HG03066 (cell line): ENCODE results near the gene RNF166.

Source experiments
- ATAC-seq: cut with Tn5 transposase; IDR thresholded peaks from one replicate; pipeline ENCODE4 v1.9.1; 2021; ENCODE audit warnings: low read depth; ENCODE audit not compliant: unreplicated experiment

The RNF166 gene, protein sequence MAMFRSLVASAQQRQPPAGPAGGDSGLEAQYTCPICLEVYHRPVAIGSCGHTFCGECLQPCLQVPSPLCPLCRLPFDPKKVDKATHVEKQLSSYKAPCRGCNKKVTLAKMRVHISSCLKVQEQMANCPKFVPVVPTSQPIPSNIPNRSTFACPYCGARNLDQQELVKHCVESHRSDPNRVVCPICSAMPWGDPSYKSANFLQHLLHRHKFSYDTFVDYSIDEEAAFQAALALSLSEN

DNA sequence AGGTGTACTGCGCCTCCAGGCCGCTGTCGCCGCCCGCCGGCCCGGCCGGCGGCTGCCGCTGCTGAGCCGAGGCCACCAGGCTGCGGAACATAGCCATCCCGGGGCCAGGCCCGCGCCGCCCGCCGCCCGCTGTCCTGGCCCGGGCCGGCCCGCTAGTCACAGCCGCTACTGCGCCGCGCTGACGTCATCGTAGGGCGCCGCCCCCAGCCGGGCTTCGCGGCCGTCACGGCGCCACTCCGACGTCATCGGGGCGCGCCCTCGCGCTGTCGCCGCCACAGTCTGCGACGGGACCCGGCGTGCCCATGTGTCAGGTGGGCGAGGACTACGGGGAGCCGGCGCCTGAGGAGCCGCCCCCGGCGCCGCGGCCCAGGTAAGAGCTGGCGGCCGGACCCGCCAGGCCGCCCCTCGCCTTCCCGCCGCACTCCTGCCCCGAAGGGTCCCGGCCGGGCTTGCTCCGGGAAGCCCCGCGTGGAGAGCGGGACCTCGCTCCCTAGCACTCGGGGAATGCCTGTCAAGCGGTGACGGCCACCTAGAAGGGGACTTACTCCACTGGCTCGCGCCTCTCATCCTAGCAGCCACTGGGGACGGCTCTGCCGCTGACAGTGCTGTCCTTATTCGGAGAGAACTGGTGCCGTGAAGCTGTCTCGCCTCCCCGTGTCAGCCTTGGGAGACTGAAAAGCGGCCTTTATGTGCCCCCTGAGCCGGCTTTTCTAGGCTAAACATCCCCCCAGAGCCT lies at the start of gene RNF166, which contains the start of gene CTU2:
TSS of gene RNF166 (minus strand) at position 180 of the 736 bp plus-strand sequence. CDS start at position 97, 83 bp downstream.
TSS of gene CTU2 (plus strand) at position 275 of the 736 bp plus-strand sequence. CDS start at position 303, 28 bp downstream.
- ATAC-seq = peak; percentile 66

DNA sequence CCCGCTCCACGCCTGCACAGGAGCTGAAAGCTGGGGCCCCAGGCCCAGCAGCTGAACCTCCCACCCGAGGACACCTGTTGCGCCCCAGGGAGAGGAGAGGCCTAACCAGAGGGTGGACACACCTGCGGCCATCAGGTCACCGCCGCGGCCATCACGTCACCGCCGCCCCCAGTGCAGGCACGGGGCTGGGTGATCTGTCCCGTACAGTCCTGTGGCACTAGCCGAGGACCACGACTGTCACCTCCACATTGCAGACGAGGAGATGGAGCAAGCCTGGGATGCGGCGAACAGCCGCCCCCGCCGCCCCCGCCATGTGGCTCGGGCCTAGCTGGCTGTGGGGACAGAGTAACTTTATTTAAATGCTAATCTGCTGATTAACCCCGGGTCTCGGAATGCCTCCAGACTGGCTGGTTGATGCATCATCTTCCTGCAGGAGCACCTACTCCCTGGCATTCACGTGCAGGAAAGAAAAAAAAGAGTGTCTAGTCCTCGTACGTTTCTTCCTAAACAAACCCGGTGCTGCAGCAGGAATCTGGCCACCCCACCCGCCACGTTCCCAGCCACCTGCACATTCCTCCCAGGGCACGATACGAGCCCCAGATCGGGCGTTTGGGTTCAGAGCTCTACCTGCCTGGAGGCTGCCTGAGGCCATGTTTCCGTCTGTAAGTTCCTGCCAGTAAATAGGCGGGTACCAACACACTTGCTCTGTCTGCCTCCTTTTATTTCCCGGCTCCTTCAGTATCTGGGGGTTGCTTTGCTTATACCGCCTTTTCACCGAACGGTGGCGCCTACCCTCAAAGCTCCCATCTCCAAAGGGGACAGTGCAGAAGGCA lies 48.9 kb upstream of the RNF166 start:
- ATAC-seq = no peak

DNA sequence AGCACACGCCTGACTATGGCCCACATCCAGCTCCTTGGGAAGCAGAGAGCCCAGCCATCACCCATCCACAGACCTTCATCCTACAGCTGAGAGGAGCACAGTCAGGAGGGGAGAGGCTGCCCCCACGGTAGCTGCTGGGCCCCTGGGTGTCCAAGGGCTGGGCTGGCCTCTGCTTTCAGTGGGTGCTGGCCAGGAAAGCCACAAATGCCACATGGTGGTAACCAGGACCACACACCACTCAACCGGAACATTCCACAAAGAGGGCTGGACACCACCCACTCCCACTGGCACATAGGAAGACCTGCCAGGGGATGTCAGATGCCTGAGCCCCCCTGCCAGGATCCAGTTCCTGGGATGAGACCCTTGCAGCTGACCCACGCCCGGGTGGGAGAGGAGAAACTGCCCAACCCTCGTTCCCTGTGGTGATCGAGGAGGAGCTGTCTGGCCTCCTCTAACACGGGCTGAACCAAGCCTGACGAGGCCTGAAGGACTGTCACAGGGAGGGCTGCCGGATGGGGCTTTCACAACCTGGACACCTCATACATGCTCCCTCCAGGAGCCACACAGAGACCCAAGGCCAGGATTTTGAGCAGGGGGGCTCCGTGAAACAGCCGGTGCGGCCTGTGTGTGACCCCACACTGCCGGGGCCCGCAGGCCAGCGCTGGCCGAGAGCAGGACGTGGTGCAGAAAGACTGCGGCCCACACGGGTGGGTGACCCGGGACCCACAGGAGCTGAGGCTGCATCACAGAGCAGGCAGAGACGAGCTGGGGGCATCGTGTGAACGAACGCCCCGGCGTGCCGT lies 48.1 kb upstream of the RNF166 start:
- ATAC-seq = no peak

DNA sequence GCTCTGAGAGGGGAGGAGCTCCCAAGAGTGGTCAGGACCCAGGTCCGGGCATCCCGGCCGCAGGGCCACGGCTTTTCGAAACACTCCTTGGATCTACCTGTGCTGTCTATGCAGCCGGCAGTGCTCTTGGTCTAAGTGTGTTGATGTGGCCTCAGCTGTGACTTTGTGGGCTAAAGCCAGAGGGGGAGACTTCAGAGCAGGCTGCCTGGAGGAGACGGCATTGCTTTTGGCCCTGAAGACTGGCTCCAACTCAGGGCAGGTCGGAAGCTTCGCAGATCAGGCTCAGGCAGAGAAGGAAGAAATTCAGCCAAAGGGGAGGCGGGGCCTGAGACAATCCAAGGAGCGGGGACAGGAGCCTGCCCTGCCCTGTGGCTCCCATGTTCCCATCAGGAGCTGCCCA lies 47.4 kb upstream of the RNF166 start:
- no peak for ATAC-seq

DNA sequence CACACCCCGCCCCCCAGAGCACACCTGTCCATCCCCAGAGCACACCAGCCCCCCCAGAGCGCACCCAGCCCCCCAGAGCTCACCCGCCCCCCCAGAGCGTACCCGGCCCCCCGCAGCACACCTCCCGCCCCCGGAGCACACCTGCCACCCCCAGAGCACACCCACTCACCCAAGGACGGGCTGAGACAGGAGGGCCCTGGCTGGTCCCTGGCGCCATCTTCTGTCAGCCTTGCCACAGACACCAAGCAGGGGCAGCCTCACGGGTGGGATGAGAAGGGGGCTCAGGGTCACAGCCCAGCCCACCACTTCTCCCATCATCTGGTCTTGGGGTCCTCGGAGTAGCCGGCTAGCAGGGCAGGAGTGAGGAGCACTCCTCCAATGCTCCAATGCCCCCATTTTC lies 47.0 kb upstream of the RNF166 start:
- ATAC-seq = no peak

DNA sequence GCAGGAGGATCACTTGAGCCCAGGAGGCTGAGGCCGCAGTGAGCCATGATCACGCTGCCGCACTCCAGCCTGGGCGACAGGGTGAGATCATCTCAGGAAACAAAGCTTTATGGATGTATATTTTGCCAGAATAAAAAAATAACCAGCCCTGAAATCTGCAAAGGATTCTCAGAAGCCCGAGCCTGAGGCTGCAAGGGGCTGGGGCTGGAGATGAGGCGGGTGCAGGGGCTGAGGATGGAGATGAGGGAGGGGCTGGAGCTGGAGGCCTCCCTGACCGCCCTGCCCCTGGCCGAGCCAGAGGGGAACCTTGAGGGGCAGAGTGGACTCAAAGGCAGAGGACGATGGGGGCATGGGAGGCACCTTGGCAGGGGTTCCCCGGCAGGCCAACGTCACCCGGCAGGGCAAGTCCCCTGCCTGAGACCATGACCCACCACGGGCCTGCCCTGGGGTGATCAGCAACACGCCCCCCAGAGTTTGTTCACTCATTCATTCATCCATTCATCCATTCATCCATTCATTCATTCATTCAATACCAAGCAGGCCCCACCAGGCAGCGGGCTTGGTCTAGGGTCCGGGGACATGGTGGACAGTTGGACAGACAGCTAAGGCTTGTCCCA lies 46.3 kb upstream of the RNF166 start:
- no peak for ATAC-seq

DNA sequence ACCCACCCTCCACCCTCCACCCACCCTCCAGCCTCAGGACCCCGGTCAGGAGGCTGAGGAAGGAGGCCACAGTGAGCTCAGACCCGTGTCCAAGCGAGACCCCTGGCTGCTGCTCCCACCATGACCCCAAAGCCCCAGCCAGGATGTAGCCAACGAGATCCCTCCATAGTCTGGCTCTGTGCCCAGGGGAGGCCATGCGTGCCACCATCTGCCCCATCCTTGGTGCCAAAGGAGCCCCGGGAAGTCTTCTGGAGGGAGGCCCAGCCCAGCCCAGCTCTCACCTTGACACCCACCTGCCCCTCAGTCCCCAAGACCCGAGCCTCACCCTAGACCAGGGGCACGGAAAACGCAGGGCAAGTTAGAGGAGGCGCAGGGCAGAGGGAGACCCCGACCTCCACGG lies 44.6 kb upstream of the RNF166 start:
- no peak for ATAC-seq

DNA sequence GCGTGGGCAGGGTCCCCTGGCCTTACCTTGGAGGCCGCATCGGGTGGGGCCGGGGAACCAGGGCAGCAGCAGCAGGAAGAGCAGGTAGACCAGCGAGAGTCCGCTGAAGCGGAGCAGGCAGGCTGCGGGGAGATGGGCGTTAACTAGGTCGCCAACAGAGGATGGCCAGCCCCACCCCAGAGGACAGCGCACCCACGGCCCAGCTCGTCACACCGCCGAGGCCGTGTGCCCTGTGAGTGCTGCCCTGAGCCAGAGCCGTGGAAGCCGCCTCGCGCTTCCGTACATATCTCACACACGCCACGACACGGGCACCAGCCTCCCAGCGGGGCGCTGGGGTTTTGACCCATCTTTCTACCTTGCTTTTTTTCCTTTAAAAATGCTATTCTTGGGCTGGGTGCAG lies 43.1 kb upstream of the RNF166 start:
- no peak for ATAC-seq

DNA sequence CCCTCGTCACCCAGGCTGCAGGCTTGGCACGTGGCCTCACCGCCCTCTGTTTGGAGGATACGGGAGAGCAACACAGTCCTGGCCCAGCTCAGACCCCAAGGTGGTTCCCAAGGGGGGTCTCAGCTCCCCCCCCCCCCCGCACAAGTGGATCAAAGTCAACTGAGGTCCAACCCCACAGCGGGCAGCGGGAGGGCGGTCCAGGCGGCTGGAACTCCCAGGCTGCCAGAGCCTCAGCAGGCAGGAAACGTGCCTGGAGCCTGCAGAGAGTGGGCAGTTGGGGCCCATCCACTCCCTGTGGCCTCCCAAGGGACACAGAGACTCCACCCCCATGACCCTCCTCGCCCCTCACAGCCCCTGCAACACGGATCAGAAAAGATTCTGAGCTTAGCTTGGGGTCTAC lies 42.2 kb upstream of the RNF166 start:
- ATAC-seq = no peak

DNA sequence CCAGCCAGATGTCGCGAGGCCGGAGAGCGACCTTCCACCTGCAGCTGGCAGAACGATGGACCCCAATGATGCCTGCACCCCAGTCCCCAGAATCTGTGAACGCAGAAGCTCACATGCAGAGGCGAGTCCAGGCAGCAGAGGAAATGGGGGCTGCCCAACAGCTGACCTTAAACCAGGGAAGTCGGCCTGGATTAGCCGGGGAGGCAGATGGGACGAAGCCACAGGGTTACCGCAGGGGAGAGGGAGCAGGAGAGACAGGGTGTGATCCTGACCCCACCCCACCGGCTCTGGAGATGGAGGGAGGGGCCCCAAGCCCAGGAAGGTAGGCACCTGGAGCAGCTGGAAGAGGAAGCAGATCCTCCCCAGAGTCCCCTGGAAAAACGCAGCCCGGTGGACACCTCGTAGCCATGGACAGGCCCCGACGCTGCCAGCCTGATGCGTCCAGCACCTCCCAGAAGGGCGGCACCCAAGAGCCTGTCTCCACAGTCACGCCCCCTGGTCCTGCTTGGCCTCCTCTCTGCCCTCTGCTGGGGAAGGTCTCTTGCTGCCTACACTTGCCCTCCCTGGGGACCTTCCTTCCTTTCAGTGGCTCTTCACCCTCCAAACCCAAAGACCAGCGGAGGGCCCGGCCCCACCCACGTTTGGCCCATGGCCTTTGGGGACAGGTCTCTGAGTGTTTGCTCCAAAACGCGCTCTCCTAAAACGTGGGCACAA lies 41.5 kb upstream of the RNF166 start:
- ATAC-seq = no peak

DNA sequence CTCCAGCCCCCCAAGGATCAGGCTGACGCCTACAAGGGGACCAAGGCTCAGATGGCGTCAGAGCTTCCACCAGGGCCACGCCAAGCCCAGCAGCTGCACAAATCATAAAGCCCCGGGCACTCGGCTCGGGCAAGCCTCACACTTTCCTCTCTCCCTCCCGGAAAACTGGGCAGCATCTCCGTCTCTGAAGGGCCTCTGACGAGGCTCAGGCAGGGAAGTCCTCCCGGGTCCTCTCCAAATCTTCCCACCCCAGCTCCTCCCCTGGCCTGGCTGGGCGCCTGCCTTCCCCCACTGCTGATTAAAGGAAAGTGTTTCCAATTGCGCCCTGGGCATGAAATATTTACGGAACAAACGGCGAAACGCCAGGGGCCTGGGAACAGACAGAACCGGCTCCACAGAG lies 40.3 kb upstream of the RNF166 start:
- ATAC-seq = no peak

DNA sequence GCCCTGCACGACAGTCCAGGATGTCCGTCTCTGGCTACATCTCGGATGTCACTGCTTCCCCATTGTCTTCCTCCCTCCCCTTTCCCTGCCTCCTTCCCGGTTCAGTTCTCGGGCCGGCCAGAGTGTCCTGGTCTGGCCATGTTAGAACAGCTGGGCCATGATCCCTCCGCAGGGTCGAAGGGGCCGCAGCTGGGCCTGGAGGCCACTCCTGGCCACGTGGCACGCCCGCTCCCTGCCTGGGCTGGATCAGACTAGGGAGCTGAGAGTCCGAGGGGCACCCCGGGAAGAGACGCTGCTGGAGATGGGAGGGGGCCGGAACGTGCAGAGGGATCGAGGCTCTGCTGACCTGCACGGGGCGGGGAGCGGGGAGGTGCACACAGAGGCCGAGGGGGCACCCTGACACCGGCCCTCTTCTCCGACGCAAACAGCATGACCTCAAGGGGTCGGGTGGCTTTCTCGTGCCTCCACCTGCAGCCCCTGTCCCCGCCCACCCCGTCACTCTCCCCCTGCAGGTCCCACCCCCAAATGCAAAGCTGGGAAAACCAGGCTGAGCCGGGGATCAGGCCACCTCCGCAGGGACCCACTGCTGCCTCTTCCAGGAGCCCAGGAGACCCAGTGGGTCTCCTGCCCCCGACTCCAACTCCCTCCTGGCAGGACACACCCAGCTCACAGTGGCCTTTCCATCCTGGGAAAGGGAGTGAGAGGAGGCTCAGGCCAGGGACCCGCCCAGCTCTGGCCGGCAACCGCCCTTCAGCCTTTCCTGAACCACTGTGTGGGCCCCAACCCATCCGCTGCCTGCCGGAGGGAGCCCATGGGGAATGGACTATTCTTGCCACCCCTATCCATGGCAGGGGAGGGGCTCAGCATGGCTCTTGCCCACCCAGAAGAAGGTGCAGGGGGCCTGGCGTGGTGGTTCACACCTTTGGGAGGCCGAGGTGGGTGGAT lies 38.6 kb upstream of the RNF166 start:
- ATAC-seq = no peak

DNA sequence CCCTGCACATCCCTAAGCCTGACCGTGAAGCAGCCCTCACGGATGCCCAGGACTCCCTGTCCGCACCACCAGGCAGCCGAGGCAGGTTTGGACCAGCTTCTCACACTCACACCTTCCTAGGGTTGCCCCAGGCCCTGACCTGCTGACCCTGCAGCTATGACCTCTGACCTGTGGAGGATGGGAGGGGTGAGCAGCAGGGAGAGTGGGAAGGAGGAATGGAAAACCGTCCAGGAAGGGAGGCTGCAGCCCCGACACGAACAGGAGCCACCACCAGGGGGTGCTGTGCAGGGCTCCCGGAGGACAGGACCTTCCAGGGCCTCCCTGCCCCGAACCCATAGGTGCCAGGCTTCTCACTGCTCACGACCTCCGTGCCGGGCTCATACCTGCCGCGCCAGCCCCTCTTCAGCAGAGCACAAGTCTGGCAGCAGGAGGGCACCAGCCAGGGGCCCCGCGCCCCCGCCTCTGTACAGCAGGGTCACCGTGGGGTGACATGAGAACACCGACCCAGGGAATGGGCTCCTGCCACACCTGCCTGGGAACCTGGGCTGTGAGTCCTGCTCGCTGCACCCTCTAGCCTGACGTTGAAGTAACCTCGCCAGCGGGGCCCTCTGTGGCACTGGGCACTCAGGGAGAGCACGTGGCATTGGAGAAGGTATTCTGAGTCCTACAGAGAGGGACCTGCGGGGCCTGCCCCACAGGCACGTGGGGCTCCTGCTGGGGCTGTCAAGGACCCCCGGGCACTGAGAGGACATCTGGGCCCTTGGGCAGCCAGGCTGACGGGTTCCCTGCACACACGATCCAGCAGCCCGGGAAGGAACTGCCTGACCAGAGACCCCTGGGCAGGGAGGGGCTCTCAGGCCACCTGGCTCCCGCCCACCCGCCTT lies 37.7 kb upstream of the RNF166 start:
- no peak for ATAC-seq

DNA sequence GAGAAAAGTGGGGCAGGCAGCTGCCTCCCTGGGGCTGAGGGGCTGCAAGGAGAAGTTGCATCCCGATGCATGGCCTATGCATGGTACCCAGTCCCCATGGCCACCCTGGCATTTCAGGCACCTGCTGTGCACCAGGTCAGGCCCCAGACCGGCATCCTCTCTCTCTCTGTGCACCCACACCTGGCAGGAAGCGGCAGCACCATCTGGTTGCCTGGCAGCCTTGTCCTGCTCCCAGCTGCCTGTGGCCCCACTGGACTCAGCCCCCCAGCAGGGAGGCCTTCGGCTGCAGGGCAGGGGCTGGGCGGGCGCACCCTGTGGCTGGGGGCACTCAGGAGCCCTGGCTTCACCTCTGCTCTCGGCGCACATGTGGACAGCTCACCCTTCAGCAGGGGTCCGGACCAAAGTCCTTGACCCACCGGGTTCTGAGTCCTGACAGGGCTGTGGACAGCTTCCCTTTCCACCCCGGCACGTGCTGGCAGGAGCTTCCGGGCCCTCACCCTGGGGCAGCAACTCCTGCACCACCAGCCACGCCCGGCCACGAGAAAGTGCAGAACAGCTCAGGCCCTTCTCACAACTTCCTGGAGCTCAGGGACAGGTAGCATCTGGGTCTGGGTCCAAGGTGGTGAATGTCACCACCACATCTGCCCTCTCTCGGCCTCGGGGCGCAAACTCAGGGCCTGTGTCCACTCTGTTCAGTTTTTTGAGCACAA lies 36.8 kb upstream of the RNF166 start:
- no peak for ATAC-seq

DNA sequence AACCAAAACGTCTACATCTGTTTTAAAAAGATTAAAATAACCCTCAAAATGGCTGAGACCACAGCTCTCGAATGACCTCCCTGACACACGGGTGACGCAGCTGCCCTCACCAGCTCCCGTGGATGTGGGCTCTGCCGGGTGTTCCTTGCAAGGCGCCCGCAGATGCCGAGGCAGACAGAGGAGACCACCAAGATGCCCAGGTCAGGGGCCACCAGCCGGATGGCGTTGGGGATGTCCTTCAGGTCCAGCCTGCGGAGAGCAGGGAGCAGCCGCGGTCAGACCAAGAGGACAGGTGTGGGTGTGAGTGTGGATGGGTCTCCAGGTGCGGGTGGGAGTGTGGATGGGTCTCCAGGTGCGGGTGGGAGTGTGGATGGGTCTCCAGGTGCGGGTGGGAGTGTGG lies 35.2 kb upstream of the RNF166 start:
- no peak for ATAC-seq

DNA sequence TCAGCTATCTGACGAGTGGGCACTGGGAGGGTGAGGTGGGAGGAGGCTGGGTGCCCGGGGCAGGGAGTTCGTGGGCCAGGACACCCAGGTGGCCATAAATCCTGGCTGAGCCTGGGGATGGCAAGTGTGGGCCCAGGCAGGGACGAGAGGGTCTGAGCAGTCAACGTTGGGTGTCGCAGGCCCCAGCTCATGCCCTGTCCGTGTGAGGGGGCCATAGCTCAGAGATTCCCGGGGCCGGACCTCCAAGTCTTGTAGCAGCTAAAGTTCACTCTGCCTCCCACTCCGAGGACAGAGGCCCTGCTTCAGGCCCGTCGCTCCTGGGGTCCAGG lies 34.5 kb upstream of the RNF166 start:
- no peak for ATAC-seq
